Measurements from ENCODE around the gene PIP5KL1. TPM values are rescaled to one million over a fixed set of nuclear protein-coding genes. Genes with fewer than 3 reads are reported as not detected.

PIP5KL1 gene
- total and polyA plus RNA-seq, 2 of the 8 experiments (the other 6 are each of a cell fraction or from before 2014, with no cell fraction given) = 13.4 to 15.4 TPM

GRCh38 chr9:127930231-127931091, at the start of gene PIP5KL1 (continued):
- peak; percentile 97 for TF ChIP-seq EGR1 (IDR thresholded peaks at IDR 0.05; ENCODE audit: borderline replicate concordance, low read depth, low read length)
- TF ChIP-seq BRCA1 (IDR thresholded peaks at IDR 0.05; ENCODE audit: low read depth, low read length) = no peak
- TF ChIP-seq TBP (IDR thresholded peaks at IDR 0.05; ENCODE audit: low read depth, low read length) = no peak
- TF ChIP-seq HDAC6 (IDR thresholded peaks at IDR 0.05; ENCODE audit: low read depth, low read length) = no peak
- TF ChIP-seq POU5F1 (IDR thresholded peaks at IDR 0.05; ENCODE audit: low read depth, low read length) = no peak
- no peak for TF ChIP-seq ATF3 (IDR thresholded peaks at IDR 0.05; ENCODE audit: insufficient read depth, low read depth, low read length)
- peak in 1 of 2 experiments; percentile 39; a peak in 2 of 3 replicates for TF ChIP-seq POLR2A (IDR thresholded peaks at IDR 0.05; ENCODE audit: control extremely low read depth in 1 of 2, low read depth in 2 of 2, low read length in 2 of 2)
- TF ChIP-seq TAF7 (optimal IDR thresholded peaks at IDR 0.05; ENCODE audit: borderline replicate concordance, low read depth, low read length) = peak; percentile 21
- TF ChIP-seq TCF12 (IDR thresholded peaks at IDR 0.05; ENCODE audit: low read depth, low read length) = no peak
- TF ChIP-seq HDAC2 (IDR thresholded peaks at IDR 0.05; ENCODE audit: borderline replicate concordance in 1 of 2, low read depth in 2 of 2, low read length in 2 of 2) = no peak
- no peak for TF ChIP-seq CBX5 (IDR thresholded peaks at IDR 0.05; ENCODE audit: low read depth, low read length)
- TF ChIP-seq USF2 (IDR thresholded peaks at IDR 0.05; ENCODE audit: low read length) = no peak
- no peak for TF ChIP-seq CBX8 (IDR thresholded peaks at IDR 0.05; ENCODE audit: borderline replicate concordance, low read depth, low read length)
- no peak for TF ChIP-seq JUN (IDR thresholded peaks at IDR 0.05; ENCODE audit: low read depth, low read length)
- TF ChIP-seq RFX5 (IDR thresholded peaks at IDR 0.05; ENCODE audit: borderline replicate concordance, low read depth, low read length) = no peak
- peak; percentile 58; the same call in 1 of the 2 replicates for TF ChIP-seq YY1 (IDR thresholded peaks at IDR 0.05; ENCODE audit: low read depth, low read length)
- no peak for TF ChIP-seq MAFK (IDR thresholded peaks at IDR 0.05; ENCODE audit: low read depth, low read length)
- no peak for TF ChIP-seq SIX5 (IDR thresholded peaks at IDR 0.05; ENCODE audit: low read depth, low read length)
- TF ChIP-seq CREB1 (IDR thresholded peaks at IDR 0.05) = no peak; the same call in 1 of the 2 replicates
- TF ChIP-seq SP1 (IDR thresholded peaks at IDR 0.05; ENCODE audit: low read depth, low read length) = peak; percentile 69; the same call in 1 of the 2 replicates
- TF ChIP-seq EZH2 (IDR thresholded peaks at IDR 0.05; ENCODE audit: low read depth, low read length, severe bottlenecking) = no peak
- 0 out of 4 replicates have a peak, but pooled peaks of 1 of the 2 experiments have one; percentile 2 for TF ChIP-seq RAD21 (IDR thresholded peaks at IDR 0.05 in 1 of 2, conservative IDR thresholded peaks at IDR 0.05 in 1 of 2; ENCODE audit: low read depth in 2 of 2, low read length in 2 of 2)
